Coronary artery (tissue), 2 donors: ENCODE results near the gene ISL1.

Experiments
- DNase-seq: peaks from one replicate; pipeline ENCODE4 v3.0.0-alpha.2; 2017; ENCODE audit warnings: low spot score
- H3K27ac ChIP-seq, 2 donors: fragments of 200-600 bp; sonication (generic); one replicate each; pipeline ENCODE4 v1.5.1; 2016 to 2019
- H3K4me3 ChIP-seq: fragments of 200-600 bp; sonication (generic); 2 replicates; pipeline ENCODE4 v1.5.1; 2016; ENCODE audit warnings: mild to moderate bottlenecking, moderate library complexity
- TF ChIP-seq, protein P1 (sequence below): fragments of 200-600 bp; sonication (generic); IDR thresholded peaks from one replicate; pipeline ENCODE4 v1.5.1; 2019; ENCODE audit warnings: antibody characterized with exemption

ISL1 gene

DNA sequence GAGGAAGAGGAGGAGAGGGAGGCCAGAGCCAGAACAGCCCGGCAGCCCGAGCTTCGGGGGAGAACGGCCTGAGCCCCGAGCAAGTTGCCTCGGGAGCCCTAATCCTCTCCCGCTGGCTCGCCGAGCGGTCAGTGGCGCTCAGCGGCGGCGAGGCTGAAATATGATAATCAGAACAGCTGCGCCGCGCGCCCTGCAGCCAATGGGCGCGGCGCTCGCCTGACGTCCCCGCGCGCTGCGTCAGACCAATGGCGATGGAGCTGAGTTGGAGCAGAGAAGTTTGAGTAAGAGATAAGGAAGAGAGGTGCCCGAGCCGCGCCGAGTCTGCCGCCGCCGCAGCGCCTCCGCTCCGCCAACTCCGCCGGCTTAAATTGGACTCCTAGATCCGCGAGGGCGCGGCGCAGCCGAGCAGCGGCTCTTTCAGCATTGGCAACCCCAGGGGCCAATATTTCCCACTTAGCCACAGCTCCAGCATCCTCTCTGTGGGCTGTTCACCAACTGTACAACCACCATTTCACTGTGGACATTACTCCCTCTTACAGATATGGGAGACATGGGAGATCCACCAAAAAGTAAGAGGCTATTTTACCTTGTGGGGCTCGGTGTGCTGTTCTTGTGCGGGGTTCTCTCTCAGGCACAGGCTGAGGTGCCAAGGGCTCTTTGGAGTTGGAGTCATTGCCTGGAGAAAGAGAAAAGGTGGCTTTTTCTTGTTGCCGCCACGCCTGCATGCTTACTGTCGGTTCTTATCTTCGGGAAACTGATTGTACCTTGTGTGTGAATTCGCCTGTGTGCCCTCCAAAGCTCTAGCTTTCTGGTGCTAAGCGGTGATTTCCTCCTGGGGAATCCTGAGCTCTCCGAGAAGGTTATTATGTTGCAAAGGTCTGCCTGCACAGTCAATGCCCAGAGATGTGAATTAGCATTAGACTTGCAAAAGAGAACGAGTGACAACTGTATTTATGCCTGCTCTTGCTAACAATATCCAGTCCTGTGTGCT, at the start of gene ISL1:
ISL1 (plus strand) TSS at position 318 of the 991 bp plus-strand sequence; CDS start at position 542, 224 bp downstream.
- TF ChIP-seq, protein P1, sequence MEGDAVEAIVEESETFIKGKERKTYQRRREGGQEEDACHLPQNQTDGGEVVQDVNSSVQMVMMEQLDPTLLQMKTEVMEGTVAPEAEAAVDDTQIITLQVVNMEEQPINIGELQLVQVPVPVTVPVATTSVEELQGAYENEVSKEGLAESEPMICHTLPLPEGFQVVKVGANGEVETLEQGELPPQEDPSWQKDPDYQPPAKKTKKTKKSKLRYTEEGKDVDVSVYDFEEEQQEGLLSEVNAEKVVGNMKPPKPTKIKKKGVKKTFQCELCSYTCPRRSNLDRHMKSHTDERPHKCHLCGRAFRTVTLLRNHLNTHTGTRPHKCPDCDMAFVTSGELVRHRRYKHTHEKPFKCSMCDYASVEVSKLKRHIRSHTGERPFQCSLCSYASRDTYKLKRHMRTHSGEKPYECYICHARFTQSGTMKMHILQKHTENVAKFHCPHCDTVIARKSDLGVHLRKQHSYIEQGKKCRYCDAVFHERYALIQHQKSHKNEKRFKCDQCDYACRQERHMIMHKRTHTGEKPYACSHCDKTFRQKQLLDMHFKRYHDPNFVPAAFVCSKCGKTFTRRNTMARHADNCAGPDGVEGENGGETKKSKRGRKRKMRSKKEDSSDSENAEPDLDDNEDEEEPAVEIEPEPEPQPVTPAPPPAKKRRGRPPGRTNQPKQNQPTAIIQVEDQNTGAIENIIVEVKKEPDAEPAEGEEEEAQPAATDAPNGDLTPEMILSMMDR: no peak
- DNase-seq: no peak
- peak within 1 kb of the TSS; percentile 69 for H3K4me3 ChIP-seq
- no peak within 1 kb of the TSS for H3K27ac ChIP-seq

DNA sequence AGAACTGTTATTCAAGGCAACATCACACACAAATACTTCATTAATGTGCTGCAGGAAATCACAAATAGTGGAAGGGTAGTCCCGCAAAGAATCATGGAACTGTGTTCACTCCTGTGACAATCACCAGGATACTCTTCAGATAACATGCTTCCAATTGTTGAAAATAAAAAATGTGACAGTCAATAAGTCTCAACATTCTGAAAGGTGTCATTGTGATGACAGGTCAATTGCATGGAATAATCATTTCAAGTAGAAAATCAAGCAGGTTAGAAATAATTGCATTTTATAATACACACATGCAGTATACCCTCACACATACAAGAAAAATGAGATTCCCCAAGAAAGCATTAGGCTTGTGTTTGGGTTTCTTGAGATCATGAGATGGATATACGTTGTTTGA, 46.4 kb upstream of the ISL1 start:
- Histone ChIP-seq H3K27ac (no peak overlapping the region), H3K4me3 (no peak overlapping the region)
- TF ChIP-seq, protein P1: no peak
- DNase-seq: no peak

DNA sequence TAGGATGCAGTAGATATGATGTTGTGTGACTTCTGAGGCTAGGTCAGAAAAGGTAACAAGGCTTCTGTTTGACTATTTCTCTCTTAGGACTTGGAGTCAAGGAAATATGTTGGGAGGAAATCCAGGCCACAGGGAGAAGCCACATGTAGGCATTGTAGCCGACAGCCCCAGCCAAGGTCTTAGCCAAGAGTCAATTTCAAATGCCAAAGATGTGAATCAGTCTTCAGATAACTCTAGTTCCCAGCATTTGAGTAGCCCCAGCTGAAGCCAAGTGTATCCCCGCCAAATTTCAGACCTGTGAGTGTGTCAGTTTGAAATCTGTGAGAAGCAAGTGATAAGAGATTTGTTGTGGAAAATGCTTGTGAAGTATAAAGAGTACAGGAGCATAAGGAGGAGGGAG, 38.1 kb upstream of the ISL1 start:
- DNase-seq: no peak
- H3K27ac ChIP-seq: no peak overlapping the region
- H3K4me3 ChIP-seq: no peak overlapping the region
- TF ChIP-seq, protein P1: no peak

DNA sequence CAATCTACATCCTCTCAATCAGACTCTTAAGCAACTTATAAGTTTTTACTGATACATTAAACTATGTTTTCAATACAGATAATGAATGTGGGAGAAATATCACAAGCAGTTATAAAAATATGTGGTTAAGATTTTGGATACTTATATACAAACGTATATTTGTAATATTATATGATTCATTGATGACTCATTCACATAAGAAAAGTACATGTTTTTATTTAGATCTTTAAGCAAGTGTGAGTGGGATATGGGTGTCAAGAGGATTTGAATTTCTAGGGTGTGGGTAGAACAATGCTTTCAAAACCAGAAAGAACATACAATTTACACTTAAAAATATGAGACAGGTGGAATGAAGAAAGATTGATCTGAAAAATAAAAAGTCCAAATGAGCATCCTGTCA, 36.1 kb upstream of the ISL1 start:
- TF ChIP-seq, protein P1: no peak
- Histone ChIP-seq H3K4me3 (no peak overlapping the region), H3K27ac (no peak overlapping the region)
- no peak for DNase-seq

DNA sequence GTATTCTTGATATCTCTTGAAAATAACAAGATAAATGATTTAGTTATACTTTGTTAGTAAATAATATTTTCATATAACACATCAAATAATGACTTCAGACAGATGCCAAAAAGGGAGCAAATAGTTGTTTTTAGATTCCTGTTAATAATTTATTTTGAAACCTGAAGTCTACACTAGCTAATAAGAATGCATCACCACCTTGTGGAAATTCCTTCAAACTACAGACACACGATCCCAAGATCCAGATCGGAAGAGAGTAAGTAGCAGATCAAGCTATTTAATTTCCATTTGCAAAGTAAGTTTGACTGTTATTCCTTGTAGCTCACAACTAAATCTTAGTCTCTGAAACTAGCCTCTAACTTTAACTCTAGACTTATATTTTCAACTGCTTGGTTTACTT, 35.5 kb upstream of the ISL1 start:
- TF ChIP-seq, protein P1: no peak
- Histone ChIP-seq H3K4me3 (no peak overlapping the region), H3K27ac (no peak overlapping the region)
- DNase-seq: no peak

DNA sequence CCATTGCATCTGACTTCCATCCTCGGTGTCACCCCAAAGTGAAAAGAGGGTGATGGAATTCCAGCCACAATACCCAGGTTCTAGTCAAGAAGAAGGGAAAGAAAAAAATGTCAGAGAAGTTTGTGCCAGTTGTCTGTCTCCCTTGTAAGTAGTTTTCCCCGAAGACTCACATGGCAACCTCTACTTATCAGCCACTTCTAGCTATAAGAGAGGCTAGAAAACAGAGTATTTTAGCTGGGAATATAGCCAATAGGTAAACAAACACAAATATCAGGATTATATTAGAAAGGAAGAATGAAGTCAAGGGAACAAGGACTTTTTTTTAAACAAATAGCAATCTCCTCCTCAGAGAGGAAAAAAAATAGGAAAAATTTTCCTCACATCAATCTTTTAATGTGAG, 12.2 kb upstream of the ISL1 start:
- TF ChIP-seq, protein P1: no peak
- Histone ChIP-seq H3K27ac (no peak overlapping the region), H3K4me3 (no peak overlapping the region)
- DNase-seq: no peak
